SK-N-SH (cell line): ENCODE results near the gene LHB.

ENCODE experiments used
- ELF1 ChIP-seq: IDR thresholded peaks from 2 replicates; pipeline ENCODE4 v1.4.0; 2012
- FOXJ3 ChIP-seq: sonication (generic); formaldehyde crosslinking; IDR thresholded peaks from 2 replicates; pipeline ENCODE4 v1.5.1; 2020; ENCODE audit warnings: mild to moderate bottlenecking, missing genetic modification reagents
- FOXM1 ChIP-seq: IDR thresholded peaks from 2 replicates; pipeline ENCODE4 v1.4.0; 2012; ENCODE audit warnings: low read depth, mild to moderate bottlenecking
- JUND ChIP-seq: IDR thresholded peaks from 2 replicates; pipeline ENCODE4 v1.4.0; 2012
- MXI1 ChIP-seq: IDR thresholded peaks from 2 replicates; pipeline ENCODE4 v1.6.1; 2012; ENCODE audit warnings: mild to moderate bottlenecking, low read depth, low read length, improper control_type of control experiment
- PBX3 ChIP-seq: IDR thresholded peaks from 2 replicates; pipeline ENCODE4; 2012
- POLR2AphosphoS5 ChIP-seq: IDR thresholded peaks from 2 replicates; pipeline ENCODE4 v1.6.1; 2012; ENCODE audit warnings: low read depth, low read length
- RAD21 ChIP-seq: IDR thresholded peaks from 2 replicates; pipeline ENCODE4 v1.6.1; 2012; ENCODE audit warnings: mild to moderate bottlenecking, low read length
- YY1 ChIP-seq: IDR thresholded peaks from 2 replicates; pipeline ENCODE4 v1.4.0; 2012; ENCODE audit warnings: low read depth, mild to moderate bottlenecking
- TF ChIP-seq, protein P1 (sequence below): fragments of 200-600 bp; sonication (generic); IDR thresholded peaks from 2 replicates; pipeline ENCODE4 v1.6.1; 2017; ENCODE audit warnings: antibody characterized with exemption, mild to moderate bottlenecking, moderate library complexity

DNA sequence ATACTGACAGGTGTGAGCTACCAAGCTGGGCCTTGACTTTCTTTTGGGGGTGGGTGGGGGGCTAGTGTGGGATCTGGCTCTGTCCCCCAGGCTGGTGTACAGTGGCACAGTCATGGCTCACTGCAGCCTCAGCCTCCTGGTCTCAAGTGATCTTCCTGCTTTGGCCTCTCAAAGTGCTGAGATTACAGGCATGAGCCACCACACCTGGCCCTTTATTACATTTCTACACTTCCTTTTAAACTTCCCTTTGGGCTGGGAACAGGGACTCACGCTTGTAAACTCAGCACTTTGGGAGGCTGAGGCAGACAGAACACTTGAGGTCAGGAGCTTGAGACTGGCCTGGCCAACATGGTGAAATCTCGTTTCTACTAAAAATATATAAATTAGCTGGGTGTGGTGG, 39.8 kb downstream of the LHB start:
- TF ChIP-seq RAD21 (no peak), JUND (no peak), FOXJ3 (no peak), POLR2AphosphoS5 (no peak), ELF1 (no peak), YY1 (no peak), FOXM1 (no peak), MXI1 (no peak), PBX3 (no peak)
- TF ChIP-seq, protein P1, sequence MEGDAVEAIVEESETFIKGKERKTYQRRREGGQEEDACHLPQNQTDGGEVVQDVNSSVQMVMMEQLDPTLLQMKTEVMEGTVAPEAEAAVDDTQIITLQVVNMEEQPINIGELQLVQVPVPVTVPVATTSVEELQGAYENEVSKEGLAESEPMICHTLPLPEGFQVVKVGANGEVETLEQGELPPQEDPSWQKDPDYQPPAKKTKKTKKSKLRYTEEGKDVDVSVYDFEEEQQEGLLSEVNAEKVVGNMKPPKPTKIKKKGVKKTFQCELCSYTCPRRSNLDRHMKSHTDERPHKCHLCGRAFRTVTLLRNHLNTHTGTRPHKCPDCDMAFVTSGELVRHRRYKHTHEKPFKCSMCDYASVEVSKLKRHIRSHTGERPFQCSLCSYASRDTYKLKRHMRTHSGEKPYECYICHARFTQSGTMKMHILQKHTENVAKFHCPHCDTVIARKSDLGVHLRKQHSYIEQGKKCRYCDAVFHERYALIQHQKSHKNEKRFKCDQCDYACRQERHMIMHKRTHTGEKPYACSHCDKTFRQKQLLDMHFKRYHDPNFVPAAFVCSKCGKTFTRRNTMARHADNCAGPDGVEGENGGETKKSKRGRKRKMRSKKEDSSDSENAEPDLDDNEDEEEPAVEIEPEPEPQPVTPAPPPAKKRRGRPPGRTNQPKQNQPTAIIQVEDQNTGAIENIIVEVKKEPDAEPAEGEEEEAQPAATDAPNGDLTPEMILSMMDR, result no peak
